HUES48 (cell line): ENCODE results near the gene PMEPA1.

Experiments used
- H3K27ac ChIP-seq: one replicate; pipeline ENCODE4 v1.7.0; 2013; ENCODE audit warnings: low read depth, low read length, inconsistent platforms
- H3K27me3 ChIP-seq: 2 replicates; pipeline ENCODE4 v1.6.1; 2013; ENCODE audit warnings: mild to moderate bottlenecking, low read length; ENCODE audit not compliant: control insufficient read depth, insufficient read depth
- H3K36me3 ChIP-seq: 2 replicates; pipeline ENCODE4 v1.6.1; 2013; ENCODE audit warnings: low read length; ENCODE audit not compliant: control insufficient read depth, insufficient read depth
- H3K4me1 ChIP-seq: 2 replicates; pipeline ENCODE4 v1.6.1; 2013; ENCODE audit warnings: mild to moderate bottlenecking, low read length; ENCODE audit not compliant: control insufficient read depth, insufficient read depth
- H3K4me3 ChIP-seq: 2 replicates; pipeline ENCODE4 v1.5.1; 2013; ENCODE audit warnings: mild to moderate bottlenecking, low read depth, low read length
- H3K9ac ChIP-seq: 2 replicates; pipeline ENCODE4 v1.6.1; 2013; ENCODE audit warnings: mild to moderate bottlenecking, low read depth, low read length, moderate library complexity
- H3K9me3 ChIP-seq: 2 replicates; pipeline ENCODE4 v1.6.1; 2013; ENCODE audit warnings: low read length; ENCODE audit not compliant: control insufficient read depth, insufficient read depth

Gene PMEPA1

GRCh38 chr20:57600320-57601210 is 109.2 kb downstream of the PMEPA1 start:
- no peaks in the 10 kb centered on the region; the same call in 1 of the 2 replicates for H3K4me1 ChIP-seq
- no peaks in the 10 kb centered on the region for H3K9me3 ChIP-seq
- no peaks in the 10 kb centered on the region for H3K27me3 ChIP-seq
- H3K4me3 ChIP-seq: no peak overlapping the region
- no peaks in the 10 kb centered on the region for H3K36me3 ChIP-seq
- H3K27ac ChIP-seq: no peak overlapping the region
- H3K9ac ChIP-seq: no peak overlapping the region

- Histone ChIP-seq H3K27me3 (no peaks in the 10 kb centered on the region), H3K9ac (no peak overlapping the region), H3K36me3 (no peaks in the 10 kb centered on the region), H3K4me3 (no peak overlapping the region), H3K9me3 (no peaks in the 10 kb centered on the region), H3K27ac (no peak overlapping the region), H3K4me1 (no peaks in the 10 kb centered on the region; the same call in 1 of the 2 replicates)
Observed at GRCh38 chr20:57598491-57598890, 111.3 kb downstream of the PMEPA1 start.
